ENCODE data around the gene HDAC4. TPM values are rescaled to one million over a fixed set of nuclear protein-coding genes. Genes with fewer than 3 reads are reported as not detected.
A peak's percentile ranks its signal among the peaks of the same experiment; 100 is the strongest.

HDAC4 gene
- polyA plus RNA-seq, 2 of the 4 experiments (the other 2 are of a cell fraction): 8.6 to 10.4 TPM

DNA sequence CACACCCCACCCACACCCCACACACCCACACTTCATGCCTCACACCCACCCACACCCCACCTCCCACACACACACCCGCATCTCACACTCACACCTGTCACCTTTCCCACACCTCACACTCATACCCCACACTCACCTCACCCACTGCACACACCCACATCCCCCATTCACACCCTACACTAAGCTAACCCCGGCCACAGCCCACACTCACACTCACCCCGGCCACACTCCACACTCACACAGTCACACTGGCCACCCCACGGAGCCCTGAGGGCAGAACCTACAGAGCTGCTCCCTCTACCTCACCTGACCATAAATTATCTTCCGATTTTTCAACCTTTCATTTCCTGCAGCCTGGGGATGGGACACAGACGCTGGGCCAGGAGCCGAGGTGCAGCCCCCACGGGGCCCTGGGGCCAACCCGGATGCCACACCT is 241.3 kb downstream of the HDAC4 start:
- CTCF ChIA-PET: no interaction called here
- Histone ChIP-seq H3K4me2 (no peak overlapping the region), H3K4me3 (no peak overlapping the region), H3K9me3 (no peaks in the 10 kb centered on the region), H3K4me1 (peaks cover 5% of the 10 kb centered on the region; the same call in 2 of the 3 replicates), H3K27ac (no peak overlapping the region)
- ATAC-seq (no peak), DNase-seq (ENCODE audit: low read depth in 1 of 2, low spot score in 1 of 2) (no peak), FAIRE-seq (no peak)
- TF ChIP-seq HDAC2 (IDR thresholded peaks at IDR 0.05) (no peak), NR3C1 (IDR thresholded peaks at IDR 0.05) (no peak), MAZ (IDR thresholded peaks at IDR 0.05; ENCODE audit: borderline replicate concordance, low read depth, low read length) (no peak), SMC3 (IDR thresholded peaks at IDR 0.05) (no peak), ZC3H11A (IDR thresholded peaks at IDR 0.05) (no peak)
- TF ChIP-seq, protein P1, sequence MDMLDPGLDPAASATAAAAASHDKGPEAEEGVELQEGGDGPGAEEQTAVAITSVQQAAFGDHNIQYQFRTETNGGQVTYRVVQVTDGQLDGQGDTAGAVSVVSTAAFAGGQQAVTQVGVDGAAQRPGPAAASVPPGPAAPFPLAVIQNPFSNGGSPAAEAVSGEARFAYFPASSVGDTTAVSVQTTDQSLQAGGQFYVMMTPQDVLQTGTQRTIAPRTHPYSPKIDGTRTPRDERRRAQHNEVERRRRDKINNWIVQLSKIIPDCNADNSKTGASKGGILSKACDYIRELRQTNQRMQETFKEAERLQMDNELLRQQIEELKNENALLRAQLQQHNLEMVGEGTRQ (IDR thresholded peaks at IDR 0.05): no peak
- POLR2A ChIA-PET: no interaction called here
- WGBS (ENCODE audit: missing lambda C conversion rate): 96% methylated on average over 9 of the region's 9 CpGs

DNA sequence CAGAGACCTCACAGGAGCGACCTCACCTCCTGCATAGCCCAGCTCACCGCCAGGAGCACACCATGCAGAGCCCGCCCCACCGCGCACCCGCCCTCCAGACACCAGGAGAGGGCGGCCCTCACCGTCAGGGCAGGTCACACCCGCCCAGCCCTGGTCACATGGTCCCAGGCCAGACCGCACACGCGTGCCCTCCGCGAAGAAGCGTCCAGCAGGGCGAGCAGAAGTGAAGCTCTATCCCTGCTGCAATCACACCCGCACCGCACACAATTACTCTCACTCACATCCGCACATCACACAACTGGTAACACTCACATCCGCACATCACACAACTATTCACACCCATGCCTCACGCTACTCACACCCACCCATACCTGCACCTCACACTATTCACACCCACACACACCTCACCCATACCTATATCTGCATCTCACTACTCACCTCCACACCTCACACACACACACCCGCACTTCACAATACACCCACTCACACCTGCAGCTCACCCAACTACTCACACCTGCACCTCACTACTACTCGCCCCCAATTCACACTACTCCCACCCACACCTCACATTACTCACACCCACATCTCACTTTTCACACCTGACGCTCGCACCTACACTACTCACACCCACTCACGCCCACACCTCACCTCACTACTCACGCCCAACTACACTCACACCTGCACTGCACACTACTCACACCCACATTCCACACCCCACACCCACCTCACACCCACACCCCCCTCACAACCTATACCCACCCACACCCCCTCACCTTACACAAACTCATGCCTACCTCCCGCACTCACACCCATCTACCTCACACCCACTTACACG is 242.0 kb downstream of the HDAC4 start:
- H3K9me3 ChIP-seq: no peaks in the 10 kb centered on the region
- ChIA-PET POLR2A (no interaction called here), CTCF (no interaction called here)
- DNase-seq (ENCODE audit: low read depth in 1 of 2, low spot score in 1 of 2): peak in 1 of 2 experiments; percentile 15
- H3K4me3 ChIP-seq: no peak overlapping the region
- FAIRE-seq: no peak
- WGBS (ENCODE audit: missing lambda C conversion rate): 98% methylated on average over 27 of the region's 29 CpGs
- H3K4me2 ChIP-seq: no peak overlapping the region
- peak in 1 of 2 experiments; percentile 28; a peak in 3 of 6 replicates for ATAC-seq
- no peak overlapping the region for H3K27ac ChIP-seq
- peaks cover 5% of the 10 kb centered on the region; the same call in 2 of the 3 replicates for H3K4me1 ChIP-seq
- TF ChIP-seq FOSL2 (IDR thresholded peaks at IDR 0.05) (no peak), FOSL2 (CRISPR knock-in tag; IDR thresholded peaks at IDR 0.05) (no peak), MYC (IDR thresholded peaks at IDR 0.05; ENCODE audit: borderline replicate concordance, low read length) (no peak), NR3C1 (IDR thresholded peaks at IDR 0.05) (no peak), HOXB13 (CRISPR knock-in tag; IDR thresholded peaks at IDR 0.05; ENCODE audit: low read depth) (no peak), MAX (IDR thresholded peaks at IDR 0.05) (no peak), SMC3 (IDR thresholded peaks at IDR 0.05) (no peak), HMGXB4 (CRISPR knock-in tag; IDR thresholded peaks at IDR 0.05; ENCODE audit: borderline replicate concordance) (no peak), EP300 (IDR thresholded peaks at IDR 0.05) (no peak), JUNB (IDR thresholded peaks at IDR 0.05) (no peak), TP53 (CRISPR knock-in tag; IDR thresholded peaks at IDR 0.05) (no peak), ZFP36 (IDR thresholded peaks at IDR 0.05; ENCODE audit: borderline replicate concordance, partially characterized antibody) (no peak), FOSB (CRISPR knock-in tag; IDR thresholded peaks at IDR 0.05) (no peak), CEBPB (IDR thresholded peaks at IDR 0.05) (no peak), FOXS1 (CRISPR knock-in tag; IDR thresholded peaks at IDR 0.05) (no peak)
- TF ChIP-seq, protein P2, sequence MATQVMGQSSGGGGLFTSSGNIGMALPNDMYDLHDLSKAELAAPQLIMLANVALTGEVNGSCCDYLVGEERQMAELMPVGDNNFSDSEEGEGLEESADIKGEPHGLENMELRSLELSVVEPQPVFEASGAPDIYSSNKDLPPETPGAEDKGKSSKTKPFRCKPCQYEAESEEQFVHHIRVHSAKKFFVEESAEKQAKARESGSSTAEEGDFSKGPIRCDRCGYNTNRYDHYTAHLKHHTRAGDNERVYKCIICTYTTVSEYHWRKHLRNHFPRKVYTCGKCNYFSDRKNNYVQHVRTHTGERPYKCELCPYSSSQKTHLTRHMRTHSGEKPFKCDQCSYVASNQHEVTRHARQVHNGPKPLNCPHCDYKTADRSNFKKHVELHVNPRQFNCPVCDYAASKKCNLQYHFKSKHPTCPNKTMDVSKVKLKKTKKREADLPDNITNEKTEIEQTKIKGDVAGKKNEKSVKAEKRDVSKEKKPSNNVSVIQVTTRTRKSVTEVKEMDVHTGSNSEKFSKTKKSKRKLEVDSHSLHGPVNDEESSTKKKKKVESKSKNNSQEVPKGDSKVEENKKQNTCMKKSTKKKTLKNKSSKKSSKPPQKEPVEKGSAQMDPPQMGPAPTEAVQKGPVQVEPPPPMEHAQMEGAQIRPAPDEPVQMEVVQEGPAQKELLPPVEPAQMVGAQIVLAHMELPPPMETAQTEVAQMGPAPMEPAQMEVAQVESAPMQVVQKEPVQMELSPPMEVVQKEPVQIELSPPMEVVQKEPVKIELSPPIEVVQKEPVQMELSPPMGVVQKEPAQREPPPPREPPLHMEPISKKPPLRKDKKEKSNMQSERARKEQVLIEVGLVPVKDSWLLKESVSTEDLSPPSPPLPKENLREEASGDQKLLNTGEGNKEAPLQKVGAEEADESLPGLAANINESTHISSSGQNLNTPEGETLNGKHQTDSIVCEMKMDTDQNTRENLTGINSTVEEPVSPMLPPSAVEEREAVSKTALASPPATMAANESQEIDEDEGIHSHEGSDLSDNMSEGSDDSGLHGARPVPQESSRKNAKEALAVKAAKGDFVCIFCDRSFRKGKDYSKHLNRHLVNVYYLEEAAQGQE (IDR thresholded peaks at IDR 0.05): no peak
- TF ChIP-seq, protein P3, sequence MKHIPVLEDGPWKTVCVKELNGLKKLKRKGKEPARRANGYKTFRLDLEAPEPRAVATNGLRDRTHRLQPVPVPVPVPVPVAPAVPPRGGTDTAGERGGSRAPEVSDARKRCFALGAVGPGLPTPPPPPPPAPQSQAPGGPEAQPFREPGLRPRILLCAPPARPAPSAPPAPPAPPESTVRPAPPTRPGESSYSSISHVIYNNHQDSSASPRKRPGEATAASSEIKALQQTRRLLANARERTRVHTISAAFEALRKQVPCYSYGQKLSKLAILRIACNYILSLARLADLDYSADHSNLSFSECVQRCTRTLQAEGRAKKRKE (CRISPR knock-in tag; IDR thresholded peaks at IDR 0.05; ENCODE audit: low read depth): no peak
- TF ChIP-seq, protein P4, sequence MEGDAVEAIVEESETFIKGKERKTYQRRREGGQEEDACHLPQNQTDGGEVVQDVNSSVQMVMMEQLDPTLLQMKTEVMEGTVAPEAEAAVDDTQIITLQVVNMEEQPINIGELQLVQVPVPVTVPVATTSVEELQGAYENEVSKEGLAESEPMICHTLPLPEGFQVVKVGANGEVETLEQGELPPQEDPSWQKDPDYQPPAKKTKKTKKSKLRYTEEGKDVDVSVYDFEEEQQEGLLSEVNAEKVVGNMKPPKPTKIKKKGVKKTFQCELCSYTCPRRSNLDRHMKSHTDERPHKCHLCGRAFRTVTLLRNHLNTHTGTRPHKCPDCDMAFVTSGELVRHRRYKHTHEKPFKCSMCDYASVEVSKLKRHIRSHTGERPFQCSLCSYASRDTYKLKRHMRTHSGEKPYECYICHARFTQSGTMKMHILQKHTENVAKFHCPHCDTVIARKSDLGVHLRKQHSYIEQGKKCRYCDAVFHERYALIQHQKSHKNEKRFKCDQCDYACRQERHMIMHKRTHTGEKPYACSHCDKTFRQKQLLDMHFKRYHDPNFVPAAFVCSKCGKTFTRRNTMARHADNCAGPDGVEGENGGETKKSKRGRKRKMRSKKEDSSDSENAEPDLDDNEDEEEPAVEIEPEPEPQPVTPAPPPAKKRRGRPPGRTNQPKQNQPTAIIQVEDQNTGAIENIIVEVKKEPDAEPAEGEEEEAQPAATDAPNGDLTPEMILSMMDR (IDR thresholded peaks at IDR 0.05): no peak
- TF ChIP-seq, protein P1 (IDR thresholded peaks at IDR 0.05): no peak

Measured in A549 (cell line).